ENCODE results near the gene UTP14A.

UTP14A gene

GRCh38 chrX:129958083-129958465 lies 52.1 kb downstream of the UTP14A start:
- H3K27ac ChIP-seq: no peak overlapping the region; the same call in 1 of the 2 replicates
- TF ChIP-seq ZFX (IDR thresholded peaks at IDR 0.05): no peak
- TF ChIP-seq CTCF (conservative IDR thresholded peaks at IDR 0.05): no peak

GRCh38 chrX:129958814-129959492 lies 53.0 kb downstream of the UTP14A start:
- H3K27ac ChIP-seq: no peak overlapping the region
- TF ChIP-seq CTCF (conservative IDR thresholded peaks at IDR 0.05) (no peak), ZFX (IDR thresholded peaks at IDR 0.05) (no peak)

GRCh38 chrX:129959493-129959832 lies 53.5 kb downstream of the UTP14A start:
- H3K27ac ChIP-seq: no peak overlapping the region
- TF ChIP-seq ZFX (IDR thresholded peaks at IDR 0.05) (no peak), CTCF (conservative IDR thresholded peaks at IDR 0.05) (no peak)

GRCh38 chrX:129961180-129962083 lies 55.5 kb downstream of the UTP14A start:
- TF ChIP-seq CTCF (conservative IDR thresholded peaks at IDR 0.05): no peak
- no peak for TF ChIP-seq ZFX (IDR thresholded peaks at IDR 0.05)
- H3K27ac ChIP-seq: peak overlapping the region; percentile 28; the same call in 1 of the 2 replicates

GRCh38 chrX:129963729-129964128 lies 57.8 kb downstream of the UTP14A start:
- no peak for TF ChIP-seq CTCF (conservative IDR thresholded peaks at IDR 0.05)
- TF ChIP-seq ZFX (IDR thresholded peaks at IDR 0.05): no peak

GRCh38 chrX:129965166-129965565 lies 59.2 kb downstream of the UTP14A start:
- no peak overlapping the region for H3K27ac ChIP-seq
- TF ChIP-seq ZFX (IDR thresholded peaks at IDR 0.05): no peak
- TF ChIP-seq CTCF (conservative IDR thresholded peaks at IDR 0.05): no peak

More at GRCh38 chrX:129963729-129964128, 57.8 kb downstream of the UTP14A start:
- H3K27ac ChIP-seq: no peak overlapping the region

GRCh38 chrX:129968968-129969367 lies 63.0 kb downstream of the UTP14A start:
- no peak overlapping the region for H3K27ac ChIP-seq
- TF ChIP-seq CTCF (conservative IDR thresholded peaks at IDR 0.05): no peak

Measured in C4-2B (cell line).